HEK293 (cell line): ENCODE measurements around the gene HTT-AS.
"Not testable (repeated sequence)": the region's sequence is repeated elsewhere in the genome, so short reads cannot be mapped to it uniquely, and the experiment has no call there.

Experiments
- CTCF ChIA-PET: fragments of 350-600 bp; formaldehyde crosslinking; extraction: SDS; loops from one replicate; lab custom pipeline; 2021; ENCODE audit warnings: antibody characterized with exemption; lab: Yijun Ruan, JAX
- POLR2A ChIA-PET: fragments of 300-600 bp; formaldehyde crosslinking; extraction: SDS; loops from one replicate; lab custom pipeline; 2020; ENCODE audit warnings: antibody characterized with exemption, inconsistent platforms; lab: Yijun Ruan, JAX
- H3K27ac ChIP-seq: fragments of 200-500 bp; sonication (Bioruptor generic); 2 replicates; pipeline ENCODE4 v1.5.1; 2014; ENCODE audit warnings: low read depth, low read length, control low read depth, inconsistent platforms; ENCODE audit errors: extremely low read depth
- H3K36me3 ChIP-seq, 2 experiments: fragments of 200-500 bp in 1 of 2; sonication (Bioruptor generic) in 1 of 2; 1 replicate in 1 of 2; 2 replicates in 1 of 2; pipeline ENCODE4 v1.5.1; 2014 to 2017; ENCODE audit warnings: inconsistent platforms in 2 of 2, low read length in 2 of 2; ENCODE audit not compliant: control insufficient read depth in 2 of 2, insufficient read depth in 1 of 2
- H3K4me1 ChIP-seq: fragments of 200-500 bp; sonication (Bioruptor generic); 2 replicates; pipeline ENCODE4 v1.5.1; 2014; ENCODE audit warnings: mild to moderate bottlenecking, low read length, inconsistent platforms; ENCODE audit not compliant: control insufficient read depth, insufficient read depth
- H3K4me3 ChIP-seq: 2 replicates; pipeline ENCODE4 v1.5.1; 2011; ENCODE audit warnings: low read depth, mild to moderate bottlenecking, control low read depth, low read length, moderate library complexity
- H3K9me3 ChIP-seq: fragments of 200-500 bp; sonication (Bioruptor generic); 2 replicates; pipeline ENCODE4 v1.5.1; 2014; ENCODE audit warnings: low read depth, low read length, inconsistent platforms; ENCODE audit not compliant: control insufficient read depth, insufficient read depth
- FEZF1 ChIP-seq: fragments of 450-650 bp; formaldehyde crosslinking; IDR thresholded peaks from 2 replicates; pipeline ENCODE4 v1.5.1; 2016; ENCODE audit warnings: missing biosample characterization, missing genetic modification characterization
- HIC1 ChIP-seq: fragments of 450-650 bp; formaldehyde crosslinking; IDR thresholded peaks from 2 replicates; pipeline ENCODE4 v1.5.1; 2016; ENCODE audit warnings: missing biosample characterization, missing genetic modification characterization
- HOXD13 ChIP-seq: sonication (generic); formaldehyde crosslinking; IDR thresholded peaks from 2 replicates; pipeline ENCODE4 v1.8.0; 2022; ENCODE audit warnings: missing genetic modification reagents, borderline replicate concordance
- IKZF3 ChIP-seq: fragments of 450-650 bp; IDR thresholded peaks from 2 replicates; pipeline ENCODE4 v1.5.0; 2018; ENCODE audit warnings: missing biosample characterization, mild to moderate bottlenecking, missing genetic modification characterization, moderate library complexity
- MYNN ChIP-seq: fragments of 450-650 bp; formaldehyde crosslinking; IDR thresholded peaks from 2 replicates; pipeline ENCODE4 v1.5.1; 2016; ENCODE audit warnings: missing biosample characterization, missing genetic modification characterization, borderline replicate concordance
- TRIM28 ChIP-seq: IDR thresholded peaks from 2 replicates; pipeline ENCODE4 v1.6.1; 2011; ENCODE audit warnings: low read length, control low read depth, borderline replicate concordance
- ZBTB21 ChIP-seq: fragments of 450-650 bp; formaldehyde crosslinking; IDR thresholded peaks from 2 replicates; pipeline ENCODE4 v1.5.1; 2017; ENCODE audit warnings: missing biosample characterization, missing genetic modification characterization
- ZNF133 ChIP-seq: fragments of 450-650 bp; formaldehyde crosslinking; IDR thresholded peaks from 2 replicates; pipeline ENCODE4 v1.5.1; 2016; ENCODE audit warnings: missing biosample characterization, missing genetic modification characterization
- ZNF398 ChIP-seq: fragments of 450-650 bp; formaldehyde crosslinking; IDR thresholded peaks from 2 replicates; pipeline ENCODE4 v1.5.1; 2017; ENCODE audit warnings: missing biosample characterization, missing genetic modification characterization
- ZNF692 ChIP-seq: fragments of 450-650 bp; formaldehyde crosslinking; IDR thresholded peaks from 2 replicates; pipeline ENCODE4 v1.5.1; 2016; ENCODE audit warnings: missing biosample characterization, missing genetic modification characterization
- ZNF707 ChIP-seq: fragments of 450-650 bp; formaldehyde crosslinking; IDR thresholded peaks from 2 replicates; pipeline ENCODE4 v1.5.1; 2016; ENCODE audit warnings: missing biosample characterization, missing genetic modification characterization
- ZNF76 ChIP-seq: fragments of 450-650 bp; formaldehyde crosslinking; IDR thresholded peaks from 2 replicates; pipeline ENCODE4; 2016; ENCODE audit warnings: low read depth, missing biosample characterization, missing genetic modification characterization, borderline replicate concordance

HTT-AS gene

DNA sequence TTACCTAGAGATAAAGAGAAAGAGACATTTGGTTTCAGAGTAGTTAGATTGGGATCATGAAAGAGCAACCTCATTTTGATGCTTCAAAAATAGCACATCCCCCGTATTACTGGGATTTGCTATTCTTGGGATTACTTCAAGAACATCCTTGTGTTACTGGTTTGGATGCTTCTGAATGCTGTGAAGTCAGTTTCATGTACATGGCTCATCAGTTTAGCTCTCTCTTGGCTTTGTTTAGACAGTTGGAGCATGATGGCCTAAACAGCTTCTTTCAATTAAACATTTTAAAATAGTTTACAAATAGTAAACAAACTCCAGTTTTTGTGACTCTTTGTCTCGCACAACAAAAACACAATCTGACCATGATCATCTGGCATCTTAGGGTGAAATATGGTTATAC, 24.0 kb upstream of the HTT-AS start (continued):
- no peak for TF ChIP-seq ZNF692
- no peak for TF ChIP-seq HIC1

DNA sequence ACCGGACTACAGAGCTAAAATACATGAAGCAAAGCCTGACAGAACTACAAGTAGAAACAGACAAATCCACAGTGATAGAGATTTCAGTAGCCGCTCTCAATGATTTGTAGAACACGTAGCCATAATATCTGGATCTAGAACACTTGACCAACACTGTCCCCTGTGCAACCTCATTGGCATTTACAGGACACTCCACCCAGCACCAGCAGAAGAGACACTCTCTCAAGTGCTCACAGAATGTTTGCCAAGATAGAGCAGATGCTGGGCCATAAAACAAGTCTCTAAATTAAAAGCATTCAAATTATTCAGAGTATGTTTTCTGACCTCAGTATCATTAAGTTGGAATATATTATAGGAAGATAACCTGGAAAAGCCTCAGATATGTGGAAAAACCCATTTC, 21.9 kb upstream of the HTT-AS start:
- no peak overlapping the region for H3K27ac ChIP-seq
- ChIA-PET CTCF (interaction anchor here (1.2 kb wide), 1 partner anchor 11 kb away, joined by 7 read pairs; no protein-coding TSS in a partner anchor), POLR2A (no interaction called here)
- peaks cover 0 to 53% of the 10 kb centered on the region in 2 experiments; a peak in 2 of 3 replicates for H3K36me3 ChIP-seq
- H3K9me3 ChIP-seq: no peaks in the 10 kb centered on the region
- H3K4me1 ChIP-seq: no peaks in the 10 kb centered on the region
- H3K4me3 ChIP-seq: no peak overlapping the region
- TF ChIP-seq ZNF398 (no peak), ZNF76 (tag by site-specific recombination) (no peak), ZNF707 (tag by site-specific recombination) (no peak), IKZF3 (no peak)

- H3K4me1 ChIP-seq, H3K9me3 ChIP-seq, POLR2A ChIA-PET, H3K4me3 ChIP-seq, H3K27ac ChIP-seq, CTCF ChIA-PET: not testable (repeated sequence)
- H3K36me3 ChIP-seq: peaks cover 0 to 42% of the 10 kb centered on the region in 2 experiments; a peak in 2 of 3 replicates
These were observed 20.4 kb upstream of the HTT-AS start for GRCh38 chr4:3094701-3095100.

- Histone ChIP-seq H3K4me3 (no peak overlapping the region), H3K27ac (no peak overlapping the region), H3K36me3 (peaks cover 3 to 47% of the 10 kb centered on the region in 2 experiments), H3K9me3 (no peaks in the 10 kb centered on the region), H3K4me1 (no peaks in the 10 kb centered on the region)
- POLR2A ChIA-PET: no interaction called here
- TF ChIP-seq MYNN (tag by site-specific recombination) (no peak), TRIM28 (no peak), ZNF133 (tag by site-specific recombination) (no peak), HOXD13 (CRISPR knock-in tag) (no peak), FEZF1 (tag by site-specific recombination) (no peak), ZBTB21 (tag by site-specific recombination) (no peak)
- CTCF ChIA-PET: interaction anchor here (0.7 kb wide), 1 partner anchor 15 kb away, joined by 3 read pairs; no protein-coding TSS in a partner anchor
These were observed 17.1 kb upstream of the HTT-AS start for GRCh38 chr4:3091464-3091863.
